GM23338 (cell line): ENCODE measurements around the gene ME1. TPM values are rescaled to one million over a fixed set of nuclear protein-coding genes. Genes with fewer than 3 reads are reported as not detected.

Experiments
- ATAC-seq: fragments of 200-7000 bp; cut with Tn5 transposase; 3 replicates; pipeline ENCODE4 v1.9.1; 2020
- DNase-seq: peaks from one replicate; pipeline ENCODE4 v3.0.0-alpha.2; 2015; ENCODE audit warnings: low spot score
- H2AFZ ChIP-seq: fragments of 200-600 bp; sonication (generic); 2 replicates; pipeline ENCODE4 v1.8.0; 2016; ENCODE audit warnings: antibody characterized with exemption, mild to moderate bottlenecking, moderate library complexity
- H3F3A ChIP-seq: fragments of 200-600 bp; sonication (generic); replicated peaks from 2 replicates; pipeline ENCODE4 v1.8.0; 2017; ENCODE audit warnings: antibody characterized with exemption, mixed run types, low read depth
- H3K27ac ChIP-seq: fragments of 200-600 bp; sonication (generic); 2 replicates; pipeline ENCODE4 v1.6.1; 2016; ENCODE audit warnings: low read depth
- H3K27me3 ChIP-seq: fragments of 200-600 bp; sonication (generic); 2 replicates; pipeline ENCODE4 v1.8.0; 2016; ENCODE audit warnings: mild to moderate bottlenecking, mixed run types, moderate library complexity; ENCODE audit not compliant: insufficient read depth
- H3K36me3 ChIP-seq: fragments of 200-600 bp; sonication (generic); 2 replicates; pipeline ENCODE4 v1.8.0; 2016; ENCODE audit warnings: mild to moderate bottlenecking; ENCODE audit not compliant: insufficient read depth
- H3K4me1 ChIP-seq: fragments of 200-600 bp; sonication (generic); 2 replicates; pipeline ENCODE4 v1.8.0; 2016; ENCODE audit warnings: mild to moderate bottlenecking, moderate library complexity; ENCODE audit not compliant: insufficient read depth
- H3K4me2 ChIP-seq: fragments of 200-600 bp; sonication (generic); 2 replicates; pipeline ENCODE4 v1.7.1; 2017; ENCODE audit warnings: mixed run types
- H3K4me3 ChIP-seq: fragments of 200-600 bp; sonication (generic); 2 replicates; pipeline ENCODE4 v1.6.1; 2016; ENCODE audit warnings: mixed run types
- H3K79me2 ChIP-seq: fragments of 200-600 bp; sonication (generic); replicated peaks from 2 replicates; pipeline ENCODE4 v1.8.0; 2017; ENCODE audit warnings: mild to moderate bottlenecking; ENCODE audit not compliant: insufficient read depth
- H3K9me2 ChIP-seq: fragments of 200-600 bp; sonication (generic); 2 replicates; pipeline ENCODE4 v1.8.0; 2017; ENCODE audit not compliant: insufficient read depth
- H4K20me1 ChIP-seq: fragments of 200-600 bp; sonication (generic); replicated peaks from 2 replicates; pipeline ENCODE4 v1.8.0; 2017; ENCODE audit warnings: mild to moderate bottlenecking; ENCODE audit not compliant: insufficient read depth
- H3K27ac Mint-ChIP-seq: 2 replicates; pipeline ENCODE4 v1.8.0; 2020; ENCODE audit warnings: inconsistent platforms, mild to moderate bottlenecking, moderate library complexity, mixed read lengths
- H3K27me3 Mint-ChIP-seq: 3 replicates; pipeline ENCODE4 v1.8.0; 2022; ENCODE audit warnings: low read depth, mild to moderate bottlenecking, moderate library complexity, mixed read lengths, inconsistent platforms; ENCODE audit not compliant: insufficient read depth, poor library complexity
- H3K36me3 Mint-ChIP-seq: 3 replicates; pipeline ENCODE4 v1.8.0; 2021; ENCODE audit warnings: low read depth, mild to moderate bottlenecking, inconsistent platforms, moderate library complexity, mixed read lengths
- H3K4me1 Mint-ChIP-seq: 3 replicates; pipeline ENCODE4 v1.8.0; 2020; ENCODE audit warnings: mild to moderate bottlenecking, inconsistent platforms, mixed read lengths
- H3K4me3 Mint-ChIP-seq: 3 replicates; pipeline ENCODE4 v1.8.0; 2021; ENCODE audit warnings: moderate library complexity, mild to moderate bottlenecking, inconsistent platforms, mixed read lengths
- H3K9me3 Mint-ChIP-seq: 3 replicates; pipeline ENCODE4 v1.8.0; 2020; ENCODE audit warnings: moderate library complexity, mild to moderate bottlenecking, inconsistent platforms, mixed read lengths
- CREB1 ChIP-seq: fragments of 250-450 bp; sonication (Bioruptor Pico); IDR thresholded peaks from 2 replicates; pipeline ENCODE4 v1.5.0; 2020; ENCODE audit warnings: low read depth, mild to moderate bottlenecking, moderate library complexity
- EZH2phosphoT487 ChIP-seq: fragments of 200-600 bp; sonication (generic); IDR thresholded peaks from one replicate; pipeline ENCODE4 v1.8.1; 2018; ENCODE audit warnings: antibody characterized with exemption; ENCODE audit not compliant: unreplicated experiment
- JUNB ChIP-seq: IDR thresholded peaks from one replicate; pipeline ENCODE4 v1.6.1; 2016; ENCODE audit warnings: antibody characterized with exemption; ENCODE audit not compliant: unreplicated experiment
- NANOG ChIP-seq: IDR thresholded peaks from 2 replicates; pipeline ENCODE4 v1.6.1; 2016; ENCODE audit warnings: antibody characterized with exemption, borderline replicate concordance
- POLR2AphosphoS5 ChIP-seq: IDR thresholded peaks from 2 replicates; pipeline ENCODE4 v1.6.1; 2016; ENCODE audit warnings: antibody characterized with exemption, low read depth
- REST ChIP-seq: IDR thresholded peaks from one replicate; pipeline ENCODE4 v1.6.1; 2018; ENCODE audit warnings: antibody characterized with exemption; ENCODE audit not compliant: unreplicated experiment
- STAT1 ChIP-seq: IDR thresholded peaks from one replicate; pipeline ENCODE4 v1.6.1; 2016; ENCODE audit warnings: antibody characterized with exemption; ENCODE audit not compliant: unreplicated experiment
- ZNF114 ChIP-seq: fragments of 250-450 bp; sonication (Bioruptor Pico); IDR thresholded peaks from 2 replicates; pipeline ENCODE4 v1.5.0; 2020; ENCODE audit warnings: mild to moderate bottlenecking, moderate library complexity
- ZNF331 ChIP-seq: fragments of 250-450 bp; sonication (Bioruptor Pico); IDR thresholded peaks from 2 replicates; pipeline ENCODE4 v1.5.0; 2020; ENCODE audit warnings: low read depth, mild to moderate bottlenecking, moderate library complexity
- polyA plus RNA-seq: library from polyadenylated mRNA; unstranded; fragments of >200 nt; fragmentation: Nextera tagmentation; extraction: Ambion mirVana; gene quantifications from 2 replicates; pipeline ENCODE4 v1.2.1, GENCODE V29; 2016
- total RNA-seq: library from RNA; depleted of rRNA; stranded (reverse); fragments of >200 nt; shearing (Covaris generic); gene quantifications from 2 replicates; pipeline ENCODE4 v1.2.3, GENCODE V29; 2014
- TF ChIP-seq, protein P1 (sequence below): IDR thresholded peaks from 2 replicates; pipeline ENCODE4 v1.6.1; 2016; ENCODE audit warnings: antibody characterized with exemption
- TF ChIP-seq, protein P2 (sequence below), 2 experiments: fragments of 200-600 bp in 1 of 2; sonication (generic) in 1 of 2; conservative IDR thresholded peaks; 2 replicates each; pipeline versions ENCODE4 v1.5.1 to v1.6.1; 2016 to 2017; ENCODE audit warnings: antibody characterized with exemption in 2 of 2, low read depth in 2 of 2, mild to moderate bottlenecking in 2 of 2, moderate library complexity in 1 of 2

The ME1 gene
- total and polyA plus RNA-seq, 2 experiments from 2014 or later: 6.4 to 8.0 TPM

DNA sequence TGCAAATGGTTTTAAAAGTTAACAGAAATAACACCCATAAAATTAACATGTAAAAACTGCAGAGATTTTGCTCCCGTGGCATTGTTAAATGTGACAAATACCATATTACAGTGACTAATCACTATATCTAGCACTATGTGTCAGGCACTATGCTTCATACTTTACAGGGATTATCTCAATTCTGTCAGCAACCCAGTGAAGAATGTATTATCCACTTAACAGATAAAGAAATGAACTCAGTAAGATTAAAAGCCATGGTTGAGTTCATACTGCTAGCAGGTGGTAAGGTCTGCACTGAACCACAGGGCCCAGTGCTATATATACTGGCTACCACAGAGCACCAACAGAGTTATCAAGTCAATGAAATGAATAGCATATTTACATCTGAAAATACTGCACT is 172.3 kb downstream of the ME1 start (continued):
- TF ChIP-seq REST (no peak), POLR2AphosphoS5 (no peak), STAT1 (no peak)

DNA sequence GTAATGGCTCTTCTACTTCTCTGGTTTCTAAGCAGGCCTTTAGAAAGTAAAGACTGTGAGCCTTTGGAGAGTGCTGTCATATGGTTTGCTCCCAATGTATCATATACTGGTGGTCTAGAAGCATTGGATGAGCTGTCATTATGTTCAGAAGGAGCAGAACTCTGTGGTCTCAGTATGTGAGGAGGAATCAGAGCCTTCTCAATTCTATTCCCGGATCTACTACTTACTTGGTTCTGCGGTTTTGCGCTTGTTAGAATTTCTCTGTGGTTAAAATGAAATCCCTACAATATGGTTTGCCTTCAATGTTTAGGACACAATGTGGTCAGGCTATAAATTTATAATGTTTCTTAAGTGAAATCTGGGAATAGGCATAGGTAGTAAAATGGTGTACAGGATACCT is 173.1 kb downstream of the ME1 start:
- no peak overlapping the region for H2AFZ ChIP-seq
- TF ChIP-seq NANOG (no peak), JUNB (no peak), EZH2phosphoT487 (no peak), ZNF114 (no peak), CREB1 (no peak), STAT1 (no peak), POLR2AphosphoS5 (no peak), ZNF331 (CRISPR knock-in tag) (no peak), REST (no peak)
- TF ChIP-seq, protein P1, sequence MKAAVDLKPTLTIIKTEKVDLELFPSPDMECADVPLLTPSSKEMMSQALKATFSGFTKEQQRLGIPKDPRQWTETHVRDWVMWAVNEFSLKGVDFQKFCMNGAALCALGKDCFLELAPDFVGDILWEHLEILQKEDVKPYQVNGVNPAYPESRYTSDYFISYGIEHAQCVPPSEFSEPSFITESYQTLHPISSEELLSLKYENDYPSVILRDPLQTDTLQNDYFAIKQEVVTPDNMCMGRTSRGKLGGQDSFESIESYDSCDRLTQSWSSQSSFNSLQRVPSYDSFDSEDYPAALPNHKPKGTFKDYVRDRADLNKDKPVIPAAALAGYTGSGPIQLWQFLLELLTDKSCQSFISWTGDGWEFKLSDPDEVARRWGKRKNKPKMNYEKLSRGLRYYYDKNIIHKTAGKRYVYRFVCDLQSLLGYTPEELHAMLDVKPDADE: no peak
- TF ChIP-seq, protein P2, sequence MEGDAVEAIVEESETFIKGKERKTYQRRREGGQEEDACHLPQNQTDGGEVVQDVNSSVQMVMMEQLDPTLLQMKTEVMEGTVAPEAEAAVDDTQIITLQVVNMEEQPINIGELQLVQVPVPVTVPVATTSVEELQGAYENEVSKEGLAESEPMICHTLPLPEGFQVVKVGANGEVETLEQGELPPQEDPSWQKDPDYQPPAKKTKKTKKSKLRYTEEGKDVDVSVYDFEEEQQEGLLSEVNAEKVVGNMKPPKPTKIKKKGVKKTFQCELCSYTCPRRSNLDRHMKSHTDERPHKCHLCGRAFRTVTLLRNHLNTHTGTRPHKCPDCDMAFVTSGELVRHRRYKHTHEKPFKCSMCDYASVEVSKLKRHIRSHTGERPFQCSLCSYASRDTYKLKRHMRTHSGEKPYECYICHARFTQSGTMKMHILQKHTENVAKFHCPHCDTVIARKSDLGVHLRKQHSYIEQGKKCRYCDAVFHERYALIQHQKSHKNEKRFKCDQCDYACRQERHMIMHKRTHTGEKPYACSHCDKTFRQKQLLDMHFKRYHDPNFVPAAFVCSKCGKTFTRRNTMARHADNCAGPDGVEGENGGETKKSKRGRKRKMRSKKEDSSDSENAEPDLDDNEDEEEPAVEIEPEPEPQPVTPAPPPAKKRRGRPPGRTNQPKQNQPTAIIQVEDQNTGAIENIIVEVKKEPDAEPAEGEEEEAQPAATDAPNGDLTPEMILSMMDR (conservative IDR thresholded peaks at IDR 0.05; ENCODE audit: low read depth in 2 of 2): no peak

More for the DNA sequence above, 173.1 kb downstream of the ME1 start:
- no peak overlapping the region for H3K27ac ChIP-seq
- no peak overlapping the region for H3K4me3 ChIP-seq
- no peak overlapping the region for H3K27ac Mint-ChIP-seq
- no peaks in the 10 kb centered on the region for H3K27me3 ChIP-seq
- H3K9me2 ChIP-seq: no peaks in the 10 kb centered on the region
- no peaks in the 10 kb centered on the region for H3K79me2 ChIP-seq
- no peak for DNase-seq
- peaks cover 3% of the 10 kb centered on the region; the same call in 2 of the 3 replicates for H3K4me1 Mint-ChIP-seq
- no peak overlapping the region for H3K4me3 Mint-ChIP-seq
- no peaks in the 10 kb centered on the region for H3K9me3 Mint-ChIP-seq
- no peak for ATAC-seq
- no peaks in the 10 kb centered on the region for H3K36me3 ChIP-seq
- no peaks in the 10 kb centered on the region for H3F3A ChIP-seq
- no peaks in the 10 kb centered on the region for H3K36me3 Mint-ChIP-seq
- no peaks in the 10 kb centered on the region for H3K27me3 Mint-ChIP-seq
- no peaks in the 10 kb centered on the region for H3K4me1 ChIP-seq
- H3K4me2 ChIP-seq: no peak overlapping the region
- H4K20me1 ChIP-seq: no peaks in the 10 kb centered on the region
